ENCODE results near the gene TCIRG1.

DNA sequence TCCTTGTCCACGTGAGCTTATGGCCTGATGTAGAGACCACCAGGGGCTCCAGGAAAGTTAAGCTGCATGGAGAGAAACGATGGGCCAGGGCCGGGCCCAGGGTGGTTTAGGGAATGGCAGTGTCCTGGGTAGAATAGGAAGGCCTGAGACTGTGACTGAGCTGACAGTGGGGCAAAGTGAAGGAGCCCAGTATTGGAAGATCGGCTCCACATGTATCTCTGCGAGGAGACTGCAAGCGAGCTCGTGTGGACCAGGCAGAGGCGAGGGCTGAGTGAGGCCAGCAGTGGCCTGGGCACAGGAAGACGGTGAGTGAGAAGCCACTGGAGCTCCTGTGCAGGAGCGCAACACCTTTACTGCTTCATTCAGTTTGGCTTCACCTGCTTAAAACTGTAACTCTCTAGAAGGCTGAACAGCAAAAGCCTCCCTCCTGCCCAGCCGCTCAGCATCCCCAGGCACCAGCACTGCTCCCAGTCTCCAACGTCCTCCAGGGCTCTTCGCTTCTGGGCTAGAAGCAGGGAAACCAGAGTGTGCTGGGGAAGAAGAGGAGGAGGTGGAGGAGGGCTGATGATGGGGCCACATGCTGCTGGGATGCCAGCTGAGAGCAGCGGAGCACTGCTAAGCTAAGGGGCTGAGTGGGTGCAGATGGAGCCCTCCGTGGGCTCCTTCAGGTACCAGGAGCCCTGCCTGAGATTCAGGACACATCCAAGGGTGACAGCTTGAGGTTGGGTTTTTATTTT is 13.5 kb downstream of the TCIRG1 start:
- no peak for TF ChIP-seq ZNF8 (CRISPR knock-in tag; IDR thresholded peaks at IDR 0.05)
- no peak for TF ChIP-seq ZNF70 (CRISPR knock-in tag; IDR thresholded peaks at IDR 0.05)
- no peak for TF ChIP-seq ZFP30 (CRISPR knock-in tag; IDR thresholded peaks at IDR 0.05)
- no peak for TF ChIP-seq ISL1 (CRISPR knock-in tag; IDR thresholded peaks at IDR 0.05)
- no peak for TF ChIP-seq PATZ1 (CRISPR knock-in tag; IDR thresholded peaks at IDR 0.05; ENCODE audit: borderline replicate concordance)
- no peak for TF ChIP-seq TCF4 (CRISPR knock-in tag; IDR thresholded peaks at IDR 0.05; ENCODE audit: borderline replicate concordance)
- TF ChIP-seq, protein P1, sequence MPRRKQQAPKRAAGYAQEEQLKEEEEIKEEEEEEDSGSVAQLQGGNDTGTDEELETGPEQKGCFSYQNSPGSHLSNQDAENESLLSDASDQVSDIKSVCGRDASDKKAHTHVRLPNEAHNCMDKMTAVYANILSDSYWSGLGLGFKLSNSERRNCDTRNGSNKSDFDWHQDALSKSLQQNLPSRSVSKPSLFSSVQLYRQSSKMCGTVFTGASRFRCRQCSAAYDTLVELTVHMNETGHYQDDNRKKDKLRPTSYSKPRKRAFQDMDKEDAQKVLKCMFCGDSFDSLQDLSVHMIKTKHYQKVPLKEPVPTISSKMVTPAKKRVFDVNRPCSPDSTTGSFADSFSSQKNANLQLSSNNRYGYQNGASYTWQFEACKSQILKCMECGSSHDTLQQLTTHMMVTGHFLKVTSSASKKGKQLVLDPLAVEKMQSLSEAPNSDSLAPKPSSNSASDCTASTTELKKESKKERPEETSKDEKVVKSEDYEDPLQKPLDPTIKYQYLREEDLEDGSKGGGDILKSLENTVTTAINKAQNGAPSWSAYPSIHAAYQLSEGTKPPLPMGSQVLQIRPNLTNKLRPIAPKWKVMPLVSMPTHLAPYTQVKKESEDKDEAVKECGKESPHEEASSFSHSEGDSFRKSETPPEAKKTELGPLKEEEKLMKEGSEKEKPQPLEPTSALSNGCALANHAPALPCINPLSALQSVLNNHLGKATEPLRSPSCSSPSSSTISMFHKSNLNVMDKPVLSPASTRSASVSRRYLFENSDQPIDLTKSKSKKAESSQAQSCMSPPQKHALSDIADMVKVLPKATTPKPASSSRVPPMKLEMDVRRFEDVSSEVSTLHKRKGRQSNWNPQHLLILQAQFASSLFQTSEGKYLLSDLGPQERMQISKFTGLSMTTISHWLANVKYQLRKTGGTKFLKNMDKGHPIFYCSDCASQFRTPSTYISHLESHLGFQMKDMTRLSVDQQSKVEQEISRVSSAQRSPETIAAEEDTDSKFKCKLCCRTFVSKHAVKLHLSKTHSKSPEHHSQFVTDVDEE (CRISPR knock-in tag; IDR thresholded peaks at IDR 0.05), result no peak
- TF ChIP-seq PPARA (CRISPR knock-in tag; IDR thresholded peaks at IDR 0.05; ENCODE audit: borderline replicate concordance), result no peak
- no peak for TF ChIP-seq ZFP3 (CRISPR knock-in tag; IDR thresholded peaks at IDR 0.05)
- TF ChIP-seq ARNTL (CRISPR knock-in tag; IDR thresholded peaks at IDR 0.05; ENCODE audit: borderline replicate concordance, low read depth), result no peak
- no peak for TF ChIP-seq RARB (CRISPR knock-in tag; IDR thresholded peaks at IDR 0.05)
- no peak for TF ChIP-seq CSDC2 (CRISPR knock-in tag; IDR thresholded peaks at IDR 0.05)

Measured in SK-N-SH treated with all-trans-retinoic acid at 6 μM for 48 hours (cell line).